MM.1S (cell line): ENCODE results near the gene RPL14.

ENCODE experiments used
- CTCF ChIP-seq: fragments of 300-600 bp; sonication (generic); IDR thresholded peaks from 2 replicates; pipeline ENCODE4 v1.5.1; 2016; ENCODE audit warnings: antibody characterized with exemption, low read length, mixed read lengths
- EZH2 ChIP-seq: fragments of 300-600 bp; sonication (generic); optimal IDR thresholded peaks from 2 replicates; pipeline ENCODE3; 2017; ENCODE audit warnings: low read depth, mild to moderate bottlenecking, antibody characterized with exemption, low read length, mixed read lengths

DNA sequence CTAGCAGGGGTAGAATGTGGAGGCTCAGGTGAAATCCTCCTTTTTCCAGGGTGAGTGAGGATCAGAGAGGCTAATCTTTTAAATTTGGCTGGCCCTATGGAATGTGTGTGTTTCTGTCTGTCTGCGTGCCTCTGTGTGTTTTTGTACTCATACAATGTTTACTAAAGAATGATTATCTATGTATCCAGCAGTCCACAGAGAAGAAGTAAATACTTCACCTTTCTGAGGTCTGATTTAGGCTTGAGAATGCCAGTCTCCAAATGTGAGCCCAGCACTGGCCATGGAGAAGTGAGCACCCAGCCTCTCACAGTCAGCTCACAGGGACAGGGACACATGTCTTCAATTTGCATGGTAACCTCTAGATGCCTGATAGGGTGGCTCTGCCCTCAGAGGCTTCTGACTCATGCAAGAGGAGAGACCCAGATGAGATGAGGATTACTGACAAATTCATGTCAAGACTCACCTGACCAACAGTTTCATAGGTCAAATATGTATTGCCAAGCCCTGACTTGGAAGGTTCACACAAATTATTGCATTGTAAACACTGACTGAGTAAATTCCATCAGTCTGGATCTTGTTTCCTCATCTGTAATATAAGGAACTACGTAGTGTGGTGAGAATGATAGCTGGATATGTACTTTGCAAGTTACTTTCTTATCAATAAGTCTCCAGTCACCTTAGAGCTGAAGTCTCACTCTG is 39.1 kb upstream of the RPL14 start:
- TF ChIP-seq EZH2 (no peak), CTCF (no peak)
